Liver (tissue), 9 donors: ENCODE results near the gene LMTK3. TPM values are rescaled to one million over a fixed set of nuclear protein-coding genes. Genes with fewer than 3 reads are reported as not detected.
A peak's percentile ranks its signal among the peaks of the same experiment; 100 is the strongest.

Experiments
- DNase-seq: peaks from one replicate; pipeline ENCODE4 v3.0.0-alpha.2; 2017; ENCODE audit warnings: low spot score
- H3K27ac ChIP-seq, 2 donors: one replicate each; pipeline ENCODE4 v1.7.0; 2013; ENCODE audit warnings: inconsistent platforms in 2 of 2, low read length in 2 of 2, control low read depth in 1 of 2, low read depth in 1 of 2, mild to moderate bottlenecking in 1 of 2
- H3K27me3 ChIP-seq, 4 donors: one replicate each; pipeline versions ENCODE4 v1.6.1 to v1.7.0; 2013; ENCODE audit warnings: low read length in 3 of 4, inconsistent platforms in 1 of 4, mild to moderate bottlenecking in 1 of 4, moderate library complexity in 1 of 4; ENCODE audit not compliant: control insufficient read depth in 4 of 4, insufficient read depth in 4 of 4
- H3K36me3 ChIP-seq, 4 donors: one replicate each; pipeline versions ENCODE4 v1.6.1 to v1.7.0; 2013; ENCODE audit warnings: low read length in 3 of 4, mild to moderate bottlenecking in 3 of 4, low read depth in 1 of 4, moderate library complexity in 1 of 4; ENCODE audit not compliant: control insufficient read depth in 4 of 4, insufficient read depth in 3 of 4
- H3K4me1 ChIP-seq, 4 donors: one replicate each; pipeline versions ENCODE4 v1.6.1 to v1.7.0; 2013; ENCODE audit warnings: low read length in 3 of 4, mild to moderate bottlenecking in 3 of 4, moderate library complexity in 1 of 4; ENCODE audit not compliant: control insufficient read depth in 4 of 4, insufficient read depth in 4 of 4
- H3K4me3 ChIP-seq, 3 donors: one replicate each; pipeline versions ENCODE4 v1.6.1 to v1.7.0; 2013; ENCODE audit warnings: low read length in 3 of 3, control low read depth in 1 of 3, low read depth in 1 of 3, mild to moderate bottlenecking in 1 of 3
- H3K9ac ChIP-seq, 2 donors: one replicate each; pipeline ENCODE4 v1.7.0; 2013; ENCODE audit warnings: low read length in 2 of 2, mild to moderate bottlenecking in 2 of 2, moderate library complexity in 2 of 2, control low read depth in 1 of 2, low read depth in 1 of 2
- H3K9me3 ChIP-seq, 4 donors: one replicate each; pipeline versions ENCODE4 v1.6.1 to v1.7.0; 2013; ENCODE audit warnings: low read length in 3 of 4; ENCODE audit not compliant: control insufficient read depth in 4 of 4
- ATF3 ChIP-seq: IDR thresholded peaks from 2 replicates; pipeline ENCODE4 v1.6.1; 2016; ENCODE audit warnings: antibody characterized with exemption
- CTCF ChIP-seq: fragments of 150-350 bp; IDR thresholded peaks from 2 replicates; pipeline ENCODE4 v1.5.1; 2017; ENCODE audit warnings: improper control_type of control experiment, low read depth, low read length; ENCODE audit not compliant: missing input control
- EGR1 ChIP-seq, 2 donors: IDR thresholded peaks; 2 replicates each; pipeline ENCODE4 v1.6.1; 2016 to 2018; ENCODE audit warnings: antibody characterized with exemption in 2 of 2, low read depth in 2 of 2
- FOXA1 ChIP-seq: IDR thresholded peaks from 2 replicates; pipeline ENCODE4 v1.6.1; 2016; ENCODE audit warnings: antibody characterized with exemption
- FOXA2 ChIP-seq: IDR thresholded peaks from 2 replicates; pipeline ENCODE4 v1.6.1; 2016; ENCODE audit warnings: antibody characterized with exemption
- GABPA ChIP-seq, 2 donors: IDR thresholded peaks in 1 of 2; conservative IDR thresholded peaks in 1 of 2; 2 replicates each; pipeline ENCODE4 v1.6.1; 2016; ENCODE audit warnings: antibody characterized with exemption in 2 of 2, mild to moderate bottlenecking in 1 of 2, moderate library complexity in 1 of 2
- HNF4A ChIP-seq, 2 donors: conservative IDR thresholded peaks; 2 replicates each; pipeline ENCODE4 v1.6.1; 2016; ENCODE audit warnings: antibody characterized with exemption in 2 of 2, mild to moderate bottlenecking in 2 of 2
- HNF4G ChIP-seq: IDR thresholded peaks from 2 replicates; pipeline ENCODE4 v1.6.1; 2016; ENCODE audit warnings: antibody characterized with exemption
- JUND ChIP-seq, 2 donors: IDR thresholded peaks; 2 replicates each; pipeline ENCODE4 v1.6.1; 2016; ENCODE audit warnings: antibody characterized with exemption in 2 of 2
- MAX ChIP-seq: IDR thresholded peaks from 2 replicates; pipeline ENCODE4 v1.6.1; 2016; ENCODE audit warnings: antibody characterized with exemption
- RAD21 ChIP-seq, 2 donors: IDR thresholded peaks; 2 replicates each; pipeline ENCODE4 v1.6.1; 2016; ENCODE audit warnings: antibody characterized with exemption in 2 of 2, mild to moderate bottlenecking in 2 of 2
- RXRA ChIP-seq, 2 donors: IDR thresholded peaks; 2 replicates each; pipeline ENCODE4 v1.6.1; 2017 to 2018; ENCODE audit warnings: antibody characterized with exemption in 2 of 2, mild to moderate bottlenecking in 1 of 2
- SP1 ChIP-seq: IDR thresholded peaks from 2 replicates; pipeline ENCODE4 v1.6.1; 2018; ENCODE audit warnings: antibody characterized with exemption, mild to moderate bottlenecking
- TAF1 ChIP-seq: conservative IDR thresholded peaks from 2 replicates; pipeline ENCODE4 v1.6.1; 2016; ENCODE audit warnings: antibody characterized with exemption, mild to moderate bottlenecking
- YY1 ChIP-seq: IDR thresholded peaks from 2 replicates; pipeline ENCODE4 v1.6.1; 2016; ENCODE audit warnings: antibody characterized with exemption, mild to moderate bottlenecking
- WGBS: extraction: QIAGEN DNeasy Blood & Tissue Kit; methylation state at CpG from one replicate; pipeline ENCODE4 v1.1.7; 2013; 5-methylcytosine and 5-hydroxymethylcytosine counted together
- polyA plus RNA-seq, 2 donors: library from polyadenylated mRNA; stranded (reverse) in 1 of 2; unstranded in 1 of 2; fragments of 200-250 nt in 1 of 2; fragments of >200 nt in 1 of 2; fragmentation: Nextera tagmentation in 1 of 2; extraction: Ambion mirVana in 1 of 2; gene quantifications; one replicate each; pipeline versions ENCODE4 v1.2.1 to v1.2.3, GENCODE V29; 2013 to 2015
- total RNA-seq, 2 donors: library from RNA; depleted of rRNA; stranded (reverse); fragments of >200 nt; gene quantifications; one replicate each; pipeline ENCODE4 v1.2.3, GENCODE V29; 2014
- TF ChIP-seq, protein P1 (sequence below): IDR thresholded peaks from 2 replicates; pipeline ENCODE4 v1.6.1; 2016; ENCODE audit warnings: antibody characterized with exemption
- TF ChIP-seq, protein P2 (sequence below): IDR thresholded peaks from 2 replicates; pipeline ENCODE4 v1.6.1; 2016; ENCODE audit warnings: antibody characterized with exemption, mild to moderate bottlenecking
- donor health status: healthy.
- donor health status: healthy.
- donor health status: healthy.
- donor health status: healthy.
- donor health status: healthy.

Gene LMTK3
- total and polyA plus RNA-seq, 4 donors, result 0.08 TPM; not detected in 2

DNA sequence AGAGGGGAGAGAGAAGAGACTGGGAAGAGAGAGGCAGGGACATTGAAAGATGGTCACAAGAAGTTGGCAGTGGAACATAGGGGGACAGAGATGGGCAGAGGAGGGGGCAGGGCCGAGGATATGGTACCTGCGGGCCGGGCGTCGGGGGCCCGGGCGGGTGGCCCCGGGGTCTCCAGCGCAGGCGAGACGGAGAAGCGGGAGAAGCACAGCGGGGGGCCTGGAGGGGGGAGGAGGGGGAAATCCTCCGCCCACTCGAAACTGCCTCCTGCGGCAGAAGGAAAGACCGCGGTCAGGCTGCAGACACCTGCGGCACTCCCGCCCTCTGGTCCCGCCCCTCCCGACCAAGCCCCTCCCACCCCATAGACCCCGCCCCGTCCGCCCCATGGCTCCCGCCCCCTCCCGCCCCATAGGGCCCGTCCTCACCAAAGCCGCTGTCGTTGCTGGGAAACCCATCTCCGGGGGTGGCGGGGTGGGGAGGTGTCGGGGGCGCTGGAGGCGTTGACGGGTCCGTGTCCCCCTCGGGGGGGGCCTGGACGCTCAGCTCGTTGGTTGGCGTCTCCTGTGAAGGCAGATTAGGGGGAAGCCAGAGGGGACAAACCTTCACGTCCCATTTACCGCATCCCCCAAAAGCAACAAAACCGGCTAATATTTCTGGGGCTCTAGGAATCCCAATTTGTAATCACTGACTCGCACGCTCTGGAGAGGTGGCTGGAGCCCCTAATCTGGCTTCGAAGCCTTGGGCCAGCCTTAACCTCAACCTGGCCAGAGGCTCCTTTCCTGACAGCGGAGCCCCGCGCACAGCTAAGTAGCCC is 20.4 kb downstream of the LMTK3 start:
- Histone ChIP-seq H3K27me3 (peaks cover 0 to 2% (median 0%) of the 10 kb centered on the region in 4 donors), H3K4me3 (no peak overlapping the region), H3K4me1 (peaks cover 0 to 2% (median 0%) of the 10 kb centered on the region in 4 donors), H3K9me3 (no peaks in the 10 kb centered on the region), H3K27ac (no peak overlapping the region), H3K36me3 (no peaks in the 10 kb centered on the region), H3K9ac (no peak overlapping the region)
- 7% methylated on average over 50 of the region's 50 CpGs for WGBS
- peak; percentile 73 for DNase-seq
- no peak for TF ChIP-seq RAD21 (IDR thresholded peaks at IDR 0.05)
- TF ChIP-seq CTCF, result no peak
- no peak for TF ChIP-seq HNF4G
- TF ChIP-seq GABPA (IDR thresholded peaks at IDR 0.05 in 1 of 2, conservative IDR thresholded peaks at IDR 0.05 in 1 of 2), result no peak
- TF ChIP-seq MAX, result no peak
- TF ChIP-seq, protein P1, sequence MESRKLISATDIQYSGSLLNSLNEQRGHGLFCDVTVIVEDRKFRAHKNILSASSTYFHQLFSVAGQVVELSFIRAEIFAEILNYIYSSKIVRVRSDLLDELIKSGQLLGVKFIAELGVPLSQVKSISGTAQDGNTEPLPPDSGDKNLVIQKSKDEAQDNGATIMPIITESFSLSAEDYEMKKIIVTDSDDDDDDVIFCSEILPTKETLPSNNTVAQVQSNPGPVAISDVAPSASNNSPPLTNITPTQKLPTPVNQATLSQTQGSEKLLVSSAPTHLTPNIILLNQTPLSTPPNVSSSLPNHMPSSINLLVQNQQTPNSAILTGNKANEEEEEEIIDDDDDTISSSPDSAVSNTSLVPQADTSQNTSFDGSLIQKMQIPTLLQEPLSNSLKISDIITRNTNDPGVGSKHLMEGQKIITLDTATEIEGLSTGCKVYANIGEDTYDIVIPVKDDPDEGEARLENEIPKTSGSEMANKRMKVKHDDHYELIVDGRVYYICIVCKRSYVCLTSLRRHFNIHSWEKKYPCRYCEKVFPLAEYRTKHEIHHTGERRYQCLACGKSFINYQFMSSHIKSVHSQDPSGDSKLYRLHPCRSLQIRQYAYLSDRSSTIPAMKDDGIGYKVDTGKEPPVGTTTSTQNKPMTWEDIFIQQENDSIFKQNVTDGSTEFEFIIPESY, result no peak
- no peak for TF ChIP-seq HNF4A (conservative IDR thresholded peaks at IDR 0.05)
- no peak for TF ChIP-seq FOXA1
- TF ChIP-seq JUND (IDR thresholded peaks at IDR 0.05), result no peak
- no peak for TF ChIP-seq SP1
- TF ChIP-seq, protein P2, sequence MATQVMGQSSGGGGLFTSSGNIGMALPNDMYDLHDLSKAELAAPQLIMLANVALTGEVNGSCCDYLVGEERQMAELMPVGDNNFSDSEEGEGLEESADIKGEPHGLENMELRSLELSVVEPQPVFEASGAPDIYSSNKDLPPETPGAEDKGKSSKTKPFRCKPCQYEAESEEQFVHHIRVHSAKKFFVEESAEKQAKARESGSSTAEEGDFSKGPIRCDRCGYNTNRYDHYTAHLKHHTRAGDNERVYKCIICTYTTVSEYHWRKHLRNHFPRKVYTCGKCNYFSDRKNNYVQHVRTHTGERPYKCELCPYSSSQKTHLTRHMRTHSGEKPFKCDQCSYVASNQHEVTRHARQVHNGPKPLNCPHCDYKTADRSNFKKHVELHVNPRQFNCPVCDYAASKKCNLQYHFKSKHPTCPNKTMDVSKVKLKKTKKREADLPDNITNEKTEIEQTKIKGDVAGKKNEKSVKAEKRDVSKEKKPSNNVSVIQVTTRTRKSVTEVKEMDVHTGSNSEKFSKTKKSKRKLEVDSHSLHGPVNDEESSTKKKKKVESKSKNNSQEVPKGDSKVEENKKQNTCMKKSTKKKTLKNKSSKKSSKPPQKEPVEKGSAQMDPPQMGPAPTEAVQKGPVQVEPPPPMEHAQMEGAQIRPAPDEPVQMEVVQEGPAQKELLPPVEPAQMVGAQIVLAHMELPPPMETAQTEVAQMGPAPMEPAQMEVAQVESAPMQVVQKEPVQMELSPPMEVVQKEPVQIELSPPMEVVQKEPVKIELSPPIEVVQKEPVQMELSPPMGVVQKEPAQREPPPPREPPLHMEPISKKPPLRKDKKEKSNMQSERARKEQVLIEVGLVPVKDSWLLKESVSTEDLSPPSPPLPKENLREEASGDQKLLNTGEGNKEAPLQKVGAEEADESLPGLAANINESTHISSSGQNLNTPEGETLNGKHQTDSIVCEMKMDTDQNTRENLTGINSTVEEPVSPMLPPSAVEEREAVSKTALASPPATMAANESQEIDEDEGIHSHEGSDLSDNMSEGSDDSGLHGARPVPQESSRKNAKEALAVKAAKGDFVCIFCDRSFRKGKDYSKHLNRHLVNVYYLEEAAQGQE, result no peak
- TF ChIP-seq TAF1, result no peak
- TF ChIP-seq EGR1 (IDR thresholded peaks at IDR 0.05; ENCODE audit: low read depth in 2 of 2), result no peak
- TF ChIP-seq FOXA2, result no peak
- TF ChIP-seq YY1, result no peak
- no peak for TF ChIP-seq ATF3
- TF ChIP-seq RXRA (IDR thresholded peaks at IDR 0.05), result no peak
